ENCODE data around the gene POU3F1. TPM values are rescaled to one million over a fixed set of nuclear protein-coding genes. Genes with fewer than 3 reads are reported as not detected.

POU3F1 gene
- total and polyA plus RNA-seq, 10 of the 15 experiments (the other 5 are each of a cell fraction or from before 2014, with no cell fraction given), result 0.04 to 0.53 (median 0.10) TPM; not detected in 3

GRCh38 chr1:38046884-38047602, 450 bp upstream of the POU3F1 start:
- Histone ChIP-seq H3K4me1 (ENCODE audit: control insufficient read depth, insufficient read depth, low read length) (peaks cover 15% of the 10 kb centered on the region), H3K79me2 (ENCODE audit: control insufficient read depth, insufficient read depth, low read length) (no peaks in the 10 kb centered on the region), H3K9ac (ENCODE audit: control insufficient read depth, insufficient read depth, low read length) (no peak overlapping the region), H3K4me2 (ENCODE audit: control insufficient read depth, insufficient read depth) (peak overlapping the region; percentile 94), H3K27me3 (replicated peaks in 1 of 2; ENCODE audit: control insufficient read depth in 2 of 2, insufficient read depth in 2 of 2, low read length in 1 of 2) (peaks cover 9 to 13% of the 10 kb centered on the region in 2 experiments), H2AFZ (ENCODE audit: control insufficient read depth, low read depth, low read length) (peak overlapping the region; percentile 64), H3K27ac (ENCODE audit: control insufficient read depth, insufficient read depth) (no peak overlapping the region), H3K9me3 (replicated peaks; ENCODE audit: control insufficient read depth, insufficient read depth, low read length) (no peaks in the 10 kb centered on the region), H4K20me1 (ENCODE audit: control insufficient read depth, insufficient read depth) (no peaks in the 10 kb centered on the region; the same call in 1 of the 2 replicates), H3K36me3 (ENCODE audit: control insufficient read depth in 2 of 2, insufficient read depth in 2 of 2, low read length in 1 of 2) (no peaks in the 10 kb centered on the region), H3K4me3 (peak overlapping the region; percentile 57; the same call in 1 of the 2 replicates)
- intact Hi-C loops (cut with micrococcal nuclease; ENCODE audit: unreplicated experiment), result no loop called here
- CTCF ChIA-PET, result interaction anchor here (0.6 to 3.1 kb wide), 9 partner anchors 8 to 809 kb away, joined by 3 to 27 read pairs (median 3); no protein-coding TSS in a partner anchor
- BruUV-seq (replicated peaks), result no TSS peak
- DNase-seq (ENCODE audit: low read depth, low spot score), result no peak
- ATAC-seq, result peak; percentile 87
- POLR2A ChIA-PET, result interaction anchor here (0.6 to 1.6 kb wide), 9 partner anchors 10 to 428 kb away, joined by 3 to 5 read pairs (median 4); no protein-coding TSS in a partner anchor
- RAD21 ChIA-PET (ENCODE audit: unreplicated experiment), result interaction anchor here (0.6 to 3.4 kb wide), 12 partner anchors 13 to 772 kb away, joined by 3 to 28 read pairs (median 4); no protein-coding TSS in a partner anchor
- SMC1A ChIA-PET (ENCODE audit: uncharacterized antibody, unreplicated experiment), result interaction anchor here (0.7 to 23.8 kb wide), 6 partner anchors 9 to 24 kb away, joined by 3 to 316 read pairs (median 4); no protein-coding TSS in a partner anchor
- in situ Hi-C loops (cut with MboI), result loop anchor here (25.0 kb wide), 1 partner anchor 540 kb away; no protein-coding TSS in a partner anchor
- WGBS (ENCODE audit: insufficient coverage, insufficient replicate concordance, low lambda C conversion rate, missing lambda C conversion rate), result 2% methylated on average over 43 of the region's 99 CpGs
- no peak for FAIRE-seq
- TF ChIP-seq MEF2B (IDR thresholded peaks at IDR 0.05; ENCODE audit: partially characterized antibody, poor library complexity, severe bottlenecking) (peak; percentile 29), ZBTB33 (IDR thresholded peaks at IDR 0.05) (no peak), ASH2L (IDR thresholded peaks at IDR 0.05; ENCODE audit: borderline replicate concordance, low read depth) (no peak), FOS (IDR thresholded peaks at IDR 0.05; ENCODE audit: borderline replicate concordance, extremely low read depth, insufficient read length) (no peak), CREB1 (IDR thresholded peaks at IDR 0.05; ENCODE audit: low read depth) (peak; percentile 41), MTA3 (IDR thresholded peaks at IDR 0.05; ENCODE audit: borderline replicate concordance, low read length) (no peak), EGR1 (IDR thresholded peaks at IDR 0.05; ENCODE audit: borderline replicate concordance in 1 of 2, low read depth in 2 of 2, low read length in 2 of 2) (peak in 1 of 2 experiments; percentile 50; a peak in 2 of 3 replicates), ZZZ3 (IDR thresholded peaks at IDR 0.05; ENCODE audit: control insufficient read depth, insufficient read length, low read depth) (no peak), CTCF (IDR thresholded peaks at IDR 0.05 in 2 of 3, conservative IDR thresholded peaks at IDR 0.05 in 1 of 3; ENCODE audit: control insufficient read depth in 2 of 3, extremely low read depth in 1 of 3, insufficient read depth in 1 of 3, low read depth in 3 of 3, low read length in 3 of 3) (no peak), IKZF1 (conservative IDR thresholded peaks at IDR 0.05) (peak; percentile 60; the same call in 1 of the 2 replicates), NBN (IDR thresholded peaks at IDR 0.05) (no peak), BMI1 (IDR thresholded peaks at IDR 0.05; ENCODE audit: borderline replicate concordance) (no peak), YBX1 (IDR thresholded peaks at IDR 0.05) (no peak), EP300 (IDR thresholded peaks at IDR 0.05; ENCODE audit: borderline replicate concordance in 1 of 2, control insufficient read depth in 1 of 2, low read depth in 2 of 2, low read length in 2 of 2) (no peak), RELB (IDR thresholded peaks at IDR 0.05; ENCODE audit: low read depth) (no peak), RB1 (IDR thresholded peaks at IDR 0.05; ENCODE audit: borderline replicate concordance) (peak; percentile 48; the same call in 1 of the 2 replicates), MXI1 (IDR thresholded peaks at IDR 0.05; ENCODE audit: low read depth, low read length) (no peak)

Measured in GM12878 (cell line).